Retinal pigment epithelial cell (primary cell): ENCODE data around the gene CASQ2.
A peak's percentile ranks its signal among the peaks of the same experiment; 100 is the strongest.

Source experiments
- DNase-seq: peaks from one replicate; pipeline ENCODE4 v3.0.0-alpha.2; 2010; ENCODE audit warnings: low read depth
- H3K4me3 ChIP-seq: 2 replicates; pipeline ENCODE4 v1.5.1; 2011; ENCODE audit warnings: mild to moderate bottlenecking, low read length, control low read depth, moderate library complexity
- CTCF ChIP-seq: conservative IDR thresholded peaks from 2 replicates; pipeline ENCODE4 v1.5.1; 2011; ENCODE audit warnings: low read depth, low read length, control low read depth, inconsistent platforms

The CASQ2 gene

GRCh38 chr1:115682792-115683191 is 85.7 kb downstream of the CASQ2 start:
- no peak for TF ChIP-seq CTCF
- no peak overlapping the region for H3K4me3 ChIP-seq
- DNase-seq, result no peak

- no peak overlapping the region for H3K4me3 ChIP-seq
- no peak for TF ChIP-seq CTCF
- DNase-seq, result no peak
These were observed 87.8 kb downstream of the CASQ2 start for GRCh38 chr1:115680730-115681111.

DNA sequence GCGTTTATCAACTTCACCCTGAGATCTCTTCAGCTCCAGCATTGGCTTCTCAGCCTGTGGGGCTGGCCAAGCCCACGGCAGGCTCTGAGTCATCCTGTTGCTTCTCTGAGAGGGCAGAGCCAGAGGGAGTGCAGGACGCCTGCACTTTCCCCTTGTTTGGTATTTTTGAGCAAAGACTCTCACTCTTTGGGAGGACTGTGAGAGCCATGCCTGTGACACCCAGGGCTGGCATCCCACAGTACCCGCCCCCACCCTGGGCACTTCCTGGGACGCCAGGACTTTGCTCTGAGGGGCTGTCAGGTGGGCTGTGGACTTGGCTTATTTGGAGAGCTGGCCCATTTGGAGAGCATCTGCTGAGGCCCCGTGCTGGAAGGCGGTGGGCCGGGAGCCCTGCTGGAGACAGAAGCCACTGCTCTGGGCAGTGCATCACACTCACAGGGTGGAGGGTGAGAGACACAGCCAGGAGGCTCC is 89.3 kb downstream of the CASQ2 start:
- H3K4me3 ChIP-seq, result no peak overlapping the region
- peak; percentile 40 for DNase-seq
- no peak for TF ChIP-seq CTCF

- DNase-seq, result no peak
- H3K4me3 ChIP-seq, result no peak overlapping the region
- no peak for TF ChIP-seq CTCF
These were observed 90.4 kb downstream of the CASQ2 start for GRCh38 chr1:115678141-115678540.

- peak; percentile 23 for TF ChIP-seq CTCF
- no peak for DNase-seq
- H3K4me3 ChIP-seq, result no peak overlapping the region
These were observed 90.9 kb downstream of the CASQ2 start for GRCh38 chr1:115677565-115677964.

DNA sequence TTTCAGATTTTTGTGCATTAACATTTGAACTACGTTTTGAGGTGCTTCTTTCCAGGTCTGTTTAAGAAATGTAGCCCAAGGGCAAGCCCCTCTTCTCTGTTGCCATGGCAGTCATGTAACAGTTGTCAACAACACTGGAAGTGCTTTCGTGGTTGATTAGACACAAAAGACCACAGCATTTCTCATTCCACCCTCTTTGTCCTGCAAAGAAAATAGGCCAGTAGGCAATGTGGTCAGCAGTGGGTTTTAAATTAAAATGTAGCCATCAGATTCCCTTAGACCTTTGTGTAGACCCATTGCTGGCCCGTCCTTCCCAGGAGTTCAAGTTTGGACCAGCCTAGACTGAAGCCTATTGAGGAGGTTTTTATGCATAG is 91.3 kb downstream of the CASQ2 start:
- DNase-seq, result peak; percentile 51
- no peak for TF ChIP-seq CTCF
- no peak overlapping the region for H3K4me3 ChIP-seq

DNA sequence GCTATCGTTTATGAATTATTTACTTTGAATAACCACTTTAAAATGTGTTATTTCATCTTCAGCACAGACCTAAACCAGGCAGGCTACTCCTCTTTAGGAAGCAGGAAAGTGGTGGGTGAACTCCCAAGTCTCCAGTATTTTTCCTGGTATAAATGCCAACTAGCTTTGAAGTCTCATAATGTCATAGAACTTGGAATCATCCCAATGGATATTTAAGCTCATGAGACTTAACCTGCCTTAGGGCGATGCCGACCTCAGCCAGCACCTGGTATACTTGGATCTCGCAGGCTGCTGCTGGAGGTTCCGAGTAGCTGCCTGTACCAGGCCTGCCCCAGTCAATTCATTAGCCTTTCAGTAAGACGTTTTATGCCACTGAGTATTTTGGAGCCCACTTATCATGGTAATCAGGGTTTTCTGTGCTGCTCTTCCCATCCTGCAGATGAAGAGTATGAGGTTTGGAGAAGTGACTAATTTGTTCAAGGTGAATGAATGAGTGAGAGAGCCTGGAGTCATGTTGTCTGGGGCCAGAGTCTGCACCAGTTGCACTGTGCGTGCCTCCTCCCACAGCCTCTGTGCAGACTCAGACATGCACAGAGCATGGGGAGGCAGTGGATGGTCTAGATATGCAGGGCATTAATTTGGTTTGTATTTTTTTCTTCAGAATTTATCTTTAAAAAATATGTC is 91.9 kb downstream of the CASQ2 start:
- no peak for DNase-seq
- no peak for TF ChIP-seq CTCF

More for the DNA sequence above, 91.9 kb downstream of the CASQ2 start:
- H3K4me3 ChIP-seq, result no peak overlapping the region
